OCI-LY7 (cell line): ENCODE results near the gene TEX28. TPM values are rescaled to one million over a fixed set of nuclear protein-coding genes. Genes with fewer than 3 reads are reported as not detected.
A peak's percentile ranks its signal among the peaks of the same experiment; 100 is the strongest.
"Not testable (repeated sequence)": the region's sequence is repeated elsewhere in the genome, so short reads cannot be mapped to it uniquely, and the experiment has no call there.

Experiments used
- BruUV-seq: library from RNA; stranded (reverse); fragments of 400-500 nt; replicated peaks from 2 replicates; lab custom pipeline; 2021; lab: Mats Ljungman, UMichigan
- CTCF ChIA-PET: fragments of 300-600 bp; sonication (Branson Sonifier 250); formaldehyde crosslinking; loops from one replicate; lab custom pipeline; 2022; ENCODE audit warnings: antibody characterized with exemption; ENCODE audit not compliant: unreplicated experiment; lab: Charles Lee
- POLR2A ChIA-PET: fragments of 300-600 bp; sonication (Branson Sonifier 250); formaldehyde crosslinking; loops from one replicate; lab custom pipeline; 2022; ENCODE audit warnings: antibody characterized with exemption; lab: Charles Lee
- DNase-seq: peaks from one replicate; pipeline ENCODE4 v3.0.0-alpha.2; 2015; ENCODE audit warnings: low spot score
- H2AFZ ChIP-seq: fragments of 200-600 bp; sonication (generic), shearing (Covaris generic); 2 replicates; pipeline ENCODE4 v1.6.1; 2014; ENCODE audit warnings: mild to moderate bottlenecking, antibody characterized with exemption, low read length, moderate library complexity
- H3K27ac ChIP-seq: fragments of 200-600 bp; sonication (generic); 2 replicates; pipeline ENCODE4 v1.5.1; 2014; ENCODE audit warnings: mixed run types, low read depth, mild to moderate bottlenecking, moderate library complexity, low read length, inconsistent platforms; ENCODE audit not compliant: poor library complexity, severe bottlenecking
- H3K36me3 ChIP-seq: fragments of 200-600 bp; sonication (generic); 2 replicates; pipeline ENCODE4 v1.6.1; 2014; ENCODE audit warnings: mild to moderate bottlenecking, antibody characterized with exemption, low read length, moderate library complexity, mixed read lengths; ENCODE audit not compliant: insufficient read depth
- H3K4me1 ChIP-seq: fragments of 200-600 bp; sonication (generic); 2 replicates; pipeline ENCODE4 v1.5.1; 2014; ENCODE audit warnings: mild to moderate bottlenecking, low read length; ENCODE audit not compliant: insufficient read depth, poor library complexity, severe bottlenecking
- H3K4me2 ChIP-seq: fragments of 200-600 bp; sonication (generic); 2 replicates; pipeline ENCODE4 v1.6.1; 2014; ENCODE audit warnings: mild to moderate bottlenecking, low read length
- H3K4me3 ChIP-seq: fragments of 200-600 bp; sonication (generic); 2 replicates; pipeline ENCODE4 v1.5.1; 2014; ENCODE audit warnings: mild to moderate bottlenecking, low read depth, low read length; ENCODE audit not compliant: poor library complexity, severe bottlenecking
- H3K79me2 ChIP-seq: fragments of 200-600 bp; sonication (generic); 2 replicates; pipeline ENCODE4 v1.6.1; 2016; ENCODE audit warnings: low read depth, mild to moderate bottlenecking, low read length, moderate library complexity, mixed read lengths; ENCODE audit not compliant: insufficient read depth
- H3K9me2 ChIP-seq: fragments of 200-600 bp; sonication (generic); 2 replicates; pipeline ENCODE4 v1.6.1; 2016; ENCODE audit warnings: mild to moderate bottlenecking, low read length, mixed read lengths; ENCODE audit not compliant: insufficient read depth
- H3K9me3 ChIP-seq: fragments of 200-600 bp; sonication (generic); 2 replicates; pipeline ENCODE4 v1.6.1; 2014; ENCODE audit warnings: mild to moderate bottlenecking, mixed run types, low read length, mixed read lengths
- H4K20me1 ChIP-seq: fragments of 200-600 bp; sonication (generic); 2 replicates; pipeline ENCODE4 v1.6.1; 2014; ENCODE audit warnings: mild to moderate bottlenecking, antibody characterized with exemption, low read length, moderate library complexity, mixed read lengths; ENCODE audit not compliant: insufficient read depth
- EZH2phosphoT487 ChIP-seq: fragments of 200-600 bp; sonication (generic); IDR thresholded peaks from 2 replicates; pipeline ENCODE4 v1.6.1; 2018; ENCODE audit warnings: low read depth, borderline replicate concordance, mild to moderate bottlenecking, mixed run types, antibody characterized with exemption, low read length, moderate library complexity, mixed read lengths
- intact Hi-C: fragments of 100-400 bp; cut with micrococcal nuclease; formaldehyde crosslinking; loops from one replicate; pipeline ENCODE4 v1.10.0; 2022; ENCODE audit not compliant: unreplicated experiment
- total RNA-seq, 2 experiments: library from RNA; depleted of rRNA in 1 of 2; stranded (reverse); fragments of >200 nt in 1 of 2; shearing (Covaris generic) in 1 of 2; gene quantifications; 2 replicates each; pipeline ENCODE4 v1.2.3, GENCODE V29; 2014 to 2022
- TF ChIP-seq, protein P1 (sequence below): fragments of 200-600 bp; sonication (generic); conservative IDR thresholded peaks from 2 replicates; pipeline ENCODE4 v1.5.1; 2014; ENCODE audit warnings: mild to moderate bottlenecking, antibody characterized with exemption, low read length, moderate library complexity, mixed read lengths

TEX28 gene
- total RNA-seq, 2 experiments from 2014 or later, result not detected

DNA sequence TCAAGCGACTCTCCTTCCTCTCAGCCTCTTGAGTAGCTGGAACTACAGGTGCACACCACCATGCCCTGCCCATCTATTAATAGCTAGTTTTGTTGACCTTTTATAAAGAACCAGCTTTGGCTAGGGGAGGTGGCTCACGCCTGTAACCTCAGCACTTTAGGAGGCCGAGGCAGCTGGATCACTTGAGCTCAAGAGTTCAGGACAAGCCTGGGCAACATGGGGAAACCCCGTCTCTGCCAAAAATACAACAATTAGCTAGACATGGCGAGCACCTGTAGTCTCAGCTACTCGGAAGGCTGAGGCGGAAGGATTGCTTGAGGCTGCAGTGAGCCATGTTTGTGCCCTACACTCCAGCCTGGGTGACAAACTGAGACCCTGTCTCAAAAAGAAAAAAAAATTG lies 3.4 kb upstream of the TEX28 start:
- Histone ChIP-seq H3K4me2 (no peak overlapping the region), H4K20me1 (no peaks in the 10 kb centered on the region), H3K27ac (peak overlapping the region; percentile 11), H3K79me2 (no peaks in the 10 kb centered on the region), H3K9me2 (no peaks in the 10 kb centered on the region), H3K4me1 (peaks cover 10% of the 10 kb centered on the region), H3K9me3 (no peaks in the 10 kb centered on the region), H3K36me3 (no peaks in the 10 kb centered on the region), H2AFZ (peak overlapping the region; percentile 51; the same call in 1 of the 2 replicates), H3K4me3 (no peak overlapping the region)
- TF ChIP-seq, protein P1, sequence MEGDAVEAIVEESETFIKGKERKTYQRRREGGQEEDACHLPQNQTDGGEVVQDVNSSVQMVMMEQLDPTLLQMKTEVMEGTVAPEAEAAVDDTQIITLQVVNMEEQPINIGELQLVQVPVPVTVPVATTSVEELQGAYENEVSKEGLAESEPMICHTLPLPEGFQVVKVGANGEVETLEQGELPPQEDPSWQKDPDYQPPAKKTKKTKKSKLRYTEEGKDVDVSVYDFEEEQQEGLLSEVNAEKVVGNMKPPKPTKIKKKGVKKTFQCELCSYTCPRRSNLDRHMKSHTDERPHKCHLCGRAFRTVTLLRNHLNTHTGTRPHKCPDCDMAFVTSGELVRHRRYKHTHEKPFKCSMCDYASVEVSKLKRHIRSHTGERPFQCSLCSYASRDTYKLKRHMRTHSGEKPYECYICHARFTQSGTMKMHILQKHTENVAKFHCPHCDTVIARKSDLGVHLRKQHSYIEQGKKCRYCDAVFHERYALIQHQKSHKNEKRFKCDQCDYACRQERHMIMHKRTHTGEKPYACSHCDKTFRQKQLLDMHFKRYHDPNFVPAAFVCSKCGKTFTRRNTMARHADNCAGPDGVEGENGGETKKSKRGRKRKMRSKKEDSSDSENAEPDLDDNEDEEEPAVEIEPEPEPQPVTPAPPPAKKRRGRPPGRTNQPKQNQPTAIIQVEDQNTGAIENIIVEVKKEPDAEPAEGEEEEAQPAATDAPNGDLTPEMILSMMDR, result no peak
- TF ChIP-seq EZH2phosphoT487, result no peak
- POLR2A ChIA-PET, result interaction anchor here (0.5 to 1.0 kb wide), 5 partner anchors 16 to 258 kb away, joined by 3 to 5 read pairs (median 3); no protein-coding TSS in a partner anchor
- intact Hi-C loops, result no loop called here
- CTCF ChIA-PET, result interaction anchor here (0.8 kb wide), 1 partner anchor 10 kb away, joined by 5 read pairs; no protein-coding TSS in a partner anchor
- no TSS peak for BruUV-seq
- DNase-seq, result peak; percentile 37

DNA sequence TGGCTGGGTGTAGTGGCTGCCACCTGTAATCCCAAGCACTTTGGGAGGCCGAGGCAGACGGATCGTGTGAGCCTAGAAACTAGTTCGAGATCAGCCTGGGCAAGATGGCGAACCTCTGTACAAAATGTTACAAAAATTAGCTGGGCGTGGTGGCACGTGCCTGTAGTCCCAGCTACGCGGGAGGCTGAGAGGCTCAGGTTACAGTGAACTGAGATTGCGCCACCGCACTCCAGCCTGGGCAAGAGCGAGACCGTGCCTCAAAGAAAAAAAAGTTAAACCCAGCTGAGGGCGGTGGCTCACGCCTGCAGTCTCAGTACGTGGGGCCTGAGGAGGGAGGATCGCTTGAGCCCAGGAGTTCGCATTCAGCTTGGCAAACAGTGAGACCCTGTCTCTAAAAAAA lies 1.8 kb upstream of the TEX28 start:
- no peaks in the 10 kb centered on the region for H3K79me2 ChIP-seq
- H3K9me2 ChIP-seq, result no peaks in the 10 kb centered on the region
- H4K20me1 ChIP-seq, result no peaks in the 10 kb centered on the region
- H3K27ac ChIP-seq, result no peak overlapping the region
- H3K4me1 ChIP-seq, result peaks cover 10% of the 10 kb centered on the region
- H2AFZ ChIP-seq, result no peak overlapping the region
- H3K4me2 ChIP-seq, result no peak overlapping the region
- H3K36me3 ChIP-seq, result no peaks in the 10 kb centered on the region
- no peaks in the 10 kb centered on the region for H3K9me3 ChIP-seq
- TF ChIP-seq EZH2phosphoT487, result no peak
- TF ChIP-seq, protein P1, result no peak
- ChIA-PET CTCF (no interaction called here), POLR2A (interaction anchor here (0.7 kb wide), 1 partner anchor 181 kb away, joined by 4 read pairs; no protein-coding TSS in a partner anchor)
- intact Hi-C loops, result no loop called here
- no peak for DNase-seq
- H3K4me3 ChIP-seq, result no peak overlapping the region
- no TSS peak for BruUV-seq

DNA sequence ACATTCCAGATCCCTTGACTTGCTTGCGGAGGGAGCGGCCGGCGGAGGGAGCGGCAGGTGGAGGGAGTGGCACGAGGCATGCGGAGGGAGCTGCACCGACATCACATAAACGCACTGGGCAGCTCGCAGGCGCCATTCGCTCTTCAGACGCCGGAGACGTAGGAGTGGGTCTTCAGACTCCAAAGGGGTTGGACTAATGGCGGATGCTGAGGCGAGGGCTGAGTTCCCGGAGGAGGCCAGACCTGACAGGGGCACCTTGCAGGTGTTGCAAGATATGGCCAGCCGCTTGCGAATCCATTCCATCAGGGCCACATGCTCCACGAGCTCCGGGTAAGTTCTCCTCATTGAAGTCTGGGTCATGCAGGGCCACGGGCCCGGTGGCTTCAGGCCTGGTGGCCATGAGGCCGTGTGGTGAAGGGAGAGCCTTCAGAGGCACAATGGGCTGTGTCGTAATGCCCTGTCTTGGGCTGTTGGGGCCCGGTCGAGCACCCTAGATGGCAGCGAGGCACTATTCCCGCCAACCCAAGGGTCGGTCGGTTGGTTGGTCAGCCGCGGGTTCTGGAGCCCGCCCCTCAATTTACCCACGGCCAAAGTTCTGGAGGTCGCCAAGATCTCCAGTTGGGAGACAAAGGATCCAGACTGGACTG lies 863 bp upstream of the TEX28 start, which contains the start of gene TKTL1:
TSS of gene TKTL1 (plus strand) at position 132 of the 647 bp plus-strand sequence. CDS start at position 197, 65 bp downstream.
- Histone ChIP-seq H3K9me2 (no peaks in the 10 kb centered on the region), H3K9me3 (no peaks in the 10 kb centered on the region), H2AFZ (no peak within 1 kb of the TSS), H3K79me2 (no peaks in the 10 kb centered on the region), H3K36me3 (no peaks in the 10 kb centered on the region), H3K4me2 (no peak within 1 kb of the TSS), H3K4me3 (no peak within 1 kb of the TSS), H3K27ac (no peak within 1 kb of the TSS), H4K20me1 (no peaks in the 10 kb centered on the region), H3K4me1 (peaks cover 10% of the 10 kb centered on the region)
- intact Hi-C loops, result no loop called here
- POLR2A ChIA-PET, result no interaction called here
- CTCF ChIA-PET, result no interaction called here
- TF ChIP-seq EZH2phosphoT487, result no peak
- TF ChIP-seq, protein P1, result no peak
- no peak for DNase-seq
- no TSS peak for BruUV-seq

GRCh38 chrX:154286406-154286805 lies 8.5 kb downstream of the TEX28 start:
- H3K27ac ChIP-seq, CTCF ChIA-PET: not testable (repeated sequence)

More at GRCh38 chrX:154286406-154286805, 8.5 kb downstream of the TEX28 start:
- POLR2A ChIA-PET, BruUV-seq, H4K20me1 ChIP-seq, H3K79me2 ChIP-seq, H3K9me2 ChIP-seq, DNase-seq, H2AFZ ChIP-seq, H3K9me3 ChIP-seq, H3K4me3 ChIP-seq, H3K4me2 ChIP-seq, H3K4me1 ChIP-seq, intact Hi-C loops, H3K36me3 ChIP-seq: not testable (repeated sequence)
